C4-2B (cell line): ENCODE results near the gene IRAK4.

Experiments
- CTCF ChIP-seq: fragments of 450-650 bp; conservative IDR thresholded peaks from 2 replicates; pipeline ENCODE4 v1.5.1; 2017; ENCODE audit warnings: mild to moderate bottlenecking
- ZFX ChIP-seq: fragments of 450-650 bp; IDR thresholded peaks from 2 replicates; pipeline ENCODE4 v1.6.1; 2017

- TF ChIP-seq CTCF (no peak), ZFX (no peak)
Observed at GRCh38 chr12:43711348-43711747, 47.4 kb upstream of the IRAK4 start.
